Retinal pigment epithelial cell (primary cell): ENCODE data around the gene CYB561D1.

Experiments
- DNase-seq: peaks from one replicate; pipeline ENCODE4 v3.0.0-alpha.2; 2010; ENCODE audit warnings: low read depth
- H3K4me3 ChIP-seq: 2 replicates; pipeline ENCODE4 v1.5.1; 2011; ENCODE audit warnings: mild to moderate bottlenecking, low read length, control low read depth, moderate library complexity
- TF ChIP-seq, protein P1 (sequence below): conservative IDR thresholded peaks from 2 replicates; pipeline ENCODE4 v1.5.1; 2011; ENCODE audit warnings: low read depth, low read length, control low read depth, inconsistent platforms

Gene CYB561D1

DNA sequence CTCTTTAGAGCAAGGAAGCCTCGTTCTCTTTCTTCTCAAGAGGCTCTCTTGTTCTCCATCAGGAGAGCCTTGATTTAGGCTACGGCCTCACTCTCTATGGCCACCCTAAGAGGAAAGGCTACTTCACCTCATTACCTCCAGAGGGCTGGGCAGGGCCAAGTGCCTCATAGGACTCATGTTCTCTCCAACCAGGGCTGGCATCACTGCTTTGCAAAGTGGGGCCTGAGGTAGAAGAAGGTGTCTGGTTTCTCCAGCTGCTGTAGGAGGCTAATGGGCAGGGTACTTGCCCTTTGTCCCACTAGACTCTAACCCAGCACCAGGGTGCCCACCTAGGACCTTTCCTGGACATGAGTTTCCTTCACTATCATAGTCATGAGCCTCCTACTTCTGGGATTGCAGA, 12.2 kb upstream of the CYB561D1 start:
- no peak overlapping the region for H3K4me3 ChIP-seq
- DNase-seq, result no peak
- TF ChIP-seq, protein P1, sequence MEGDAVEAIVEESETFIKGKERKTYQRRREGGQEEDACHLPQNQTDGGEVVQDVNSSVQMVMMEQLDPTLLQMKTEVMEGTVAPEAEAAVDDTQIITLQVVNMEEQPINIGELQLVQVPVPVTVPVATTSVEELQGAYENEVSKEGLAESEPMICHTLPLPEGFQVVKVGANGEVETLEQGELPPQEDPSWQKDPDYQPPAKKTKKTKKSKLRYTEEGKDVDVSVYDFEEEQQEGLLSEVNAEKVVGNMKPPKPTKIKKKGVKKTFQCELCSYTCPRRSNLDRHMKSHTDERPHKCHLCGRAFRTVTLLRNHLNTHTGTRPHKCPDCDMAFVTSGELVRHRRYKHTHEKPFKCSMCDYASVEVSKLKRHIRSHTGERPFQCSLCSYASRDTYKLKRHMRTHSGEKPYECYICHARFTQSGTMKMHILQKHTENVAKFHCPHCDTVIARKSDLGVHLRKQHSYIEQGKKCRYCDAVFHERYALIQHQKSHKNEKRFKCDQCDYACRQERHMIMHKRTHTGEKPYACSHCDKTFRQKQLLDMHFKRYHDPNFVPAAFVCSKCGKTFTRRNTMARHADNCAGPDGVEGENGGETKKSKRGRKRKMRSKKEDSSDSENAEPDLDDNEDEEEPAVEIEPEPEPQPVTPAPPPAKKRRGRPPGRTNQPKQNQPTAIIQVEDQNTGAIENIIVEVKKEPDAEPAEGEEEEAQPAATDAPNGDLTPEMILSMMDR, result no peak

DNA sequence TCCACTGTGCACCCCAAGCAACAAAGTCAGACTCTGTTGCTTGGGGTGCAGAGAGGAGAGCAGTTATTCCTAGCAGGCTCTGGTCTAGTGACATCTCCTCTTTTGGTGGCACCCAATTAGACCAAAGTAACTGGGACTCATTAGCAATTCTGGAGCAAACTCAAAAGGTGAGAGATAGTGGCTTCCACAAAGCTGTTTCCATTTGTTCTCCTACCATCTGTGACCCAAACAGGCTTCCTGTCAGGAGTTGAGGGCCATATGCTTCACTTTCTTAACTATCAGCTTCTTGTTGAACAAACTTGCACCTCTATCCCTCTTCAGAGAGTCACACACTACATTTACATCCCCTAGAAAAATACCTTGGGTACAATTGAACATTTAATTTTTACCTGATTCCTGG, 11.7 kb upstream of the CYB561D1 start:
- TF ChIP-seq, protein P1, result no peak
- no peak overlapping the region for H3K4me3 ChIP-seq

DNA sequence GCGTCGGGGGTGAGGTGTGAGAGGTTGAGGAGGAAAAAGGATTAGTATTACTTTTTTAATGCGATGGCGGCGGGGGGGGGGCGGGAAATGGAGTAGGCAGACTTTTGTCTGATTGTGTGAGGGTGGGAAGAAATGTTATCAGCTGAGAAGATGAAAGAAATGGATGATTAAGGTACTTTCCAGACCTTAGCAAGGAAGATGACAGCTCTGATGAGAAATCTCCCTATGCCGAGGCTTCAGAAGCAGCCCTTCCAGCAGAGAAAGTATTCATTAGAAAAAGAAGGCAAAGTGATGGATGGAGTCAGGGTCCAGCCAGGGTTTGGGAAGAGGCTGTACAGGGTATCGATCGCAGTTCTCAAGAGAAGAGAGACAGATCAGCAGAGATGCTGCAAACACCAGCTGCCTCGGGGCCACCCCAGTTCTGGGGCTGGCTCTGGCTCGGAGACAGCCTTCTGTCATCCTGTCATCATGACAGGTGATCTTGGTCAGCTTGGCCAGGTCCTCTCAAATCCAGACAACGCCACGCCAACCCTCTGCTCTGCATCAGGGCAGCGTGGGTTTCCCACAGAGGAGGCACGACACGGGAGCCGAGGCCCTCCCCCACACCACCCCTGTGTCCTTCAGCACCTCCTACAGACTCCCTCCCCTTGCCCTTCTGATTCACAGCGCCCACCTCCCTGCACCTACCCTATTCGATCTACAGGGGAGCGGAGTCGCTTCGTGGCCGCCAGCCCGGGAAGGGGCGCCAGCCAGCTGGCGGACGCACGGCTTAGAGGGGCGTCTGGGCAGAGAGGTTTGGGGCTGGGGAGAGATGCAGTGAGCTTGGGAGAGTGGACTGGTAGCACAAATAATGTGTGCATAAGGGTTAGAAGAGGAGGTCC, 10.9 kb upstream of the CYB561D1 start:
- peak overlapping the region; percentile 72 for H3K4me3 ChIP-seq
- TF ChIP-seq, protein P1, result peak; percentile 9
- no peak for DNase-seq

More for the DNA sequence above, 11.7 kb upstream of the CYB561D1 start:
- no peak for DNase-seq

DNA sequence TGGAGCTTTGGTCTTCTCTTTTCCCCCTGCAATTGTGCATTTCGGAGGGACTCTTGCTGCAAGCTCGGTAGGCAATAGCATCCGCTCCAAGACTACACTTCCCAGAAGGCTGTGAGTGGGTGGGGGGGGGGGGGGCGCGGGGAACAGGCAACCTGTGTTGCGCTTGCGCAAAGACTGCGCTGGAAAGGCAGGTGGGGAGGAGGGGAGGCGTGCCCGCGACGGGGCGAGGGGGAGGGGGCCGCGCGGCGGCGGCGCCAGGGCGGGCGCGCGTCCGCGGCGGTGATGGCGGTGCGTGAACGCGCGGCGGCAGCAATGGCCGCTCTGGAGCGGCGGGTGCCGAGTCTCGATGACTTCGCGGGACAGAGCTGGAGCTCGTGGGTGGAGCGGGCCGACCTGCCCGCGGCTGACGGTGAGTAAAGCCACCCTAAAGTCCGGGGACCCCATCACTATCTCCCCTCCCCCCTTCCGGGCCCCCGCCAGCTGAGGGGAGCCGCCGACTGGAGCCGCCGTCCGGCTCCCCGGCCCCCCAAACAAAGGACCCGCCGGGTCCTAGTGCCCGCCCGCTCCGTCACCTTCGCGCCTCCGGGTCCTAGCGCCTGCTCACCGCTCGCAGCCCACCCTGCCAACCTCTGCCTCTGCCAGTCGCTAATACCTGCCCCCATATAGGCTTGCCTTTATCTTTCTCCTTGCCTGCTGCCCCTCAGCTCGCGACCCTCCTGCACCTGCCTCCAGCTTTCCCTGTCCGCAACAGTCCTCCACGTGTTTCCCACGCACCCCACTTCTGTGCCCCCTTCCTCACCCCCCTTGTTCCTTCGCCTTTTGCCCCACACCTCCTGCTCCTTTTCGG, 10.0 kb upstream of the CYB561D1 start, which contains the start of gene ATXN7L2:
TSS of gene ATXN7L2 (plus strand) at position 234 of the 847 bp plus-strand sequence. CDS start at position 283, 49 bp downstream.
- no peak for DNase-seq
- H3K4me3 ChIP-seq, result peak within 1 kb of the TSS; percentile 87
- TF ChIP-seq, protein P1, result no peak

DNA sequence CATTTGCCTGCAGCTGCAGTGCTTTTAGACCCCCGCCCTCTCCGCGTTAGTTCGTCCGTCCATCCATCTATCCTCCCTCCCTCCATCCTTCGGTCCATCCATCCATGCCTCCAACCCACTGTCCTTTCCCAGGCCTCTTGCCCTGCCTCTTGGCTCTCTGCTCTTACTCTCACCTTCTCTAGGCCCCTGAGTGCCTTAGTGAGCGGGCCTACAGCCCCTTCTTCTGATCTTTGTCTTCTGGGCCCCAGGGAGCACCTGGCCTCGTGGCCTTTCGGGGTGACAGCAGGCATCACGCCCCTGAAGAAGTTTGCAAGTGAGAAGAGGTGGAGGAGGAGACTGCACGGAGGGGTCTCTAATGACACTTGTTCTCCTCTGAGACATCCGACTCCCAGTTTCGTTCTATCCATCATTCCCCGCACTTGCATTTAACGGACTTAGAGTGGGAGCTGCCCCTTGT, 9.3 kb upstream of the CYB561D1 start:
- DNase-seq, result no peak
- H3K4me3 ChIP-seq, result peak overlapping the region; percentile 87
- TF ChIP-seq, protein P1, result no peak

DNA sequence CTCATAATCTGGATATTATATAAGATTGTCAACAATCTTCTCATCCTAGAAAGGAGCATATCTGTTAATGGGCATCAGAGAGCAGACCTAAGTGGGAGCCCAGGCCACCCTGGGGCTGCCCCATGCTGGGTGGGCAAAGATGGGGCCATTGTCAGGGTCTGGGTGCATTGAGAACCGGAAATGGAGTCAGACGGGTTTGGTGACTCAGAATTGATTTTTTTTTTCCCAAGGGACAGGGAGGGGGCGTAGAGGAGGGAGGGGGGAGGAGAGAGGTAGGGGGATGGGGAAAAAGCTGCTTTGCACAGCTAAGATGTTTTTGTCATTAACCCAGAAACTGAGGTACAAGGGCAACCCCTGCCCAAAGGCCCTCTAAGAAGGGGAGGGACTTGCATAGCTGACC, 8.9 kb upstream of the CYB561D1 start:
- TF ChIP-seq, protein P1, result no peak
- DNase-seq, result no peak
- peak overlapping the region; percentile 87 for H3K4me3 ChIP-seq
